Measurements from ENCODE around the gene TMEM131. TPM values are rescaled to one million over a fixed set of nuclear protein-coding genes. Genes with fewer than 3 reads are reported as not detected.

The TMEM131 gene
- total and polyA plus RNA-seq, 2 of the 8 experiments (the other 6 are each of a cell fraction or from before 2014, with no cell fraction given): 9.7 to 22.9 TPM

- no peak overlapping the region for H3K27ac ChIP-seq (ENCODE audit: low read depth, low read length)
- FAIRE-seq: no peak
- H2BK120ac ChIP-seq (replicated peaks; ENCODE audit: low read depth, low read length): no peak overlapping the region
- H2BK12ac ChIP-seq (ENCODE audit: low read depth, low read length): no peak overlapping the region
- ChIA-PET CTCF (ENCODE audit: partially characterized antibody) (interaction anchor here (0.8 to 4.1 kb wide), 4 partner anchors 12 to 327 kb away, joined by 3 to 13 read pairs (median 5); no protein-coding TSS in a partner anchor), POLR2A (ENCODE audit: partially characterized antibody) (no interaction called here)
- H4K8ac ChIP-seq (ENCODE audit: extremely low read depth, insufficient read depth, low read length): no peak overlapping the region
- H2BK15ac ChIP-seq (ENCODE audit: low read length): no peak overlapping the region
- no peaks in the 10 kb centered on the region for H3K79me1 ChIP-seq (ENCODE audit: low read depth, low read length)
- no peaks in the 10 kb centered on the region for H3K79me2 ChIP-seq (ENCODE audit: control insufficient read depth in 1 of 2, insufficient read depth in 2 of 2, low read length in 2 of 2)
- no peak overlapping the region for H2BK5ac ChIP-seq (ENCODE audit: low read depth, low read length)
- no peak overlapping the region for H2BK20ac ChIP-seq (ENCODE audit: low read length)
- peaks cover 0 to 6% (median under 1%) of the 10 kb centered on the region in 4 experiments; a peak in 3 of 7 replicates for H3K4me1 ChIP-seq (replicated peaks in 1 of 4; ENCODE audit: control insufficient read depth in 3 of 4, insufficient read depth in 4 of 4, low read length in 3 of 4)
- H3K9me3 ChIP-seq (ENCODE audit: insufficient read depth in 2 of 2, low read depth in 1 of 2, low read length in 1 of 2): no peaks in the 10 kb centered on the region
- 76% methylated on average over 2 of the region's 2 CpGs; no CpG with 5 or more reads in 1 of the 2 experiments for WGBS, 2 experiments (ENCODE audit: extremely low coverage in 1 of 2, insufficient coverage in 1 of 2, insufficient read length in 1 of 2, insufficient replicate concordance in 2 of 2, low coverage in 1 of 2, low lambda C conversion rate in 2 of 2, missing lambda C conversion rate in 1 of 2)
- no peak overlapping the region for H3K4me3 ChIP-seq (ENCODE audit: extremely low read depth in 1 of 4, insufficient read depth in 2 of 4, low read depth in 3 of 4, low read length in 4 of 4)
- no peak for TF ChIP-seq HDAC2 (IDR thresholded peaks at IDR 0.05; ENCODE audit: borderline replicate concordance in 1 of 2, low read depth in 2 of 2, low read length in 2 of 2)
- TF ChIP-seq TAF7 (optimal IDR thresholded peaks at IDR 0.05; ENCODE audit: borderline replicate concordance, low read depth, low read length): no peak
- no peak for TF ChIP-seq SP2 (IDR thresholded peaks at IDR 0.05; ENCODE audit: low read length)
- TF ChIP-seq CHD1 (IDR thresholded peaks at IDR 0.05; ENCODE audit: low read depth, low read length): no peak
- TF ChIP-seq TAF1 (IDR thresholded peaks at IDR 0.05; ENCODE audit: low read depth, low read length): no peak
- no peak for TF ChIP-seq ASH2L (IDR thresholded peaks at IDR 0.05; ENCODE audit: low read length)
- TF ChIP-seq CREB1 (IDR thresholded peaks at IDR 0.05): no peak
- no peak for TF ChIP-seq ZNF274 (IDR thresholded peaks at IDR 0.05; ENCODE audit: borderline replicate concordance, extremely low read depth, low read length)
- no peak for TF ChIP-seq RXRA (IDR thresholded peaks at IDR 0.05; ENCODE audit: insufficient read depth, low read depth, low read length)
- H3K4me2 ChIP-seq (ENCODE audit: insufficient read depth in 1 of 2, low read depth in 2 of 2, low read length in 2 of 2): no peak overlapping the region
- H3K4ac ChIP-seq (replicated peaks; ENCODE audit: insufficient read length, low read depth, low read length): no peak overlapping the region
- H3K14ac ChIP-seq (ENCODE audit: insufficient read length): no peak overlapping the region
- no peaks in the 10 kb centered on the region for H3K23me2 ChIP-seq (ENCODE audit: low read depth, low read length)
- no peak overlapping the region for H3K18ac ChIP-seq (ENCODE audit: extremely low read depth, low read length)
- DNase-seq (ENCODE audit: low read depth in 1 of 2, low spot score in 2 of 2): no peak
- H3K23ac ChIP-seq (ENCODE audit: insufficient read length): no peak overlapping the region
- H2AFZ ChIP-seq (ENCODE audit: low read length): no peak overlapping the region
- H3K9ac ChIP-seq (replicated peaks in 1 of 4; ENCODE audit: extremely low read depth in 1 of 4, low read depth in 3 of 4, low read length in 3 of 4): no peak overlapping the region
- H2AK5ac ChIP-seq (ENCODE audit: low read depth, low read length): no peak overlapping the region
- no peak overlapping the region for H4K5ac ChIP-seq (ENCODE audit: insufficient read length, low read depth, low read length)
- H4K91ac ChIP-seq (replicated peaks; ENCODE audit: insufficient read length, low read length): no peak overlapping the region
- no peak overlapping the region for H3K56ac ChIP-seq (replicated peaks; ENCODE audit: insufficient read length, low read depth, low read length)
- H3K27me3 ChIP-seq (replicated peaks in 1 of 4; ENCODE audit: control insufficient read depth in 3 of 4, extremely low read depth in 1 of 4, insufficient read depth in 3 of 4, low read length in 3 of 4): no peaks in the 10 kb centered on the region
- no peaks in the 10 kb centered on the region for H4K20me1 ChIP-seq (replicated peaks in 1 of 2; ENCODE audit: control insufficient read depth in 1 of 2, insufficient read depth in 2 of 2, low read length in 2 of 2)
- no peaks in the 10 kb centered on the region for H3K36me3 ChIP-seq (ENCODE audit: control insufficient read depth in 2 of 4, insufficient read depth in 4 of 4, low read length in 3 of 4)
Observed at GRCh38 chr2:98037206-98037605, 41.5 kb upstream of the TMEM131 start.

Measured in H1 (cell line).